OCI-LY1 (cell line): Measurements from ENCODE around the gene TMEM174.

Source experiments
- H2AFZ ChIP-seq: fragments of 200-600 bp; sonication (generic), shearing (Covaris generic); 2 replicates; pipeline ENCODE4 v1.6.0; 2014; ENCODE audit warnings: antibody characterized with exemption, mild to moderate bottlenecking, low read length
- H3F3A ChIP-seq: fragments of 200-600 bp; sonication (generic), shearing (Covaris generic); 2 replicates; pipeline ENCODE4 v1.6.0; 2014; ENCODE audit warnings: mild to moderate bottlenecking, antibody characterized with exemption, low read length, moderate library complexity; ENCODE audit not compliant: insufficient read depth
- H3K27ac ChIP-seq: fragments of 200-600 bp; sonication (generic); 2 replicates; pipeline ENCODE4 v1.5.1; 2014; ENCODE audit warnings: low read length, mixed run types, mild to moderate bottlenecking, low read depth; ENCODE audit not compliant: poor library complexity, severe bottlenecking
- H3K27me3 ChIP-seq: fragments of 200-600 bp; sonication (generic); 2 replicates; pipeline ENCODE4 v1.6.0; 2014; ENCODE audit warnings: antibody characterized with exemption, mild to moderate bottlenecking, low read length, moderate library complexity; ENCODE audit not compliant: insufficient read depth
- H3K36me3 ChIP-seq: fragments of 200-600 bp; sonication (generic); 2 replicates; pipeline ENCODE4 v1.6.1; 2014; ENCODE audit warnings: mild to moderate bottlenecking, antibody characterized with exemption, low read length, moderate library complexity, mixed read lengths; ENCODE audit not compliant: insufficient read depth
- H3K4me1 ChIP-seq: fragments of 200-600 bp; sonication (generic); 2 replicates; pipeline ENCODE4 v1.5.1; 2014; ENCODE audit warnings: mild to moderate bottlenecking, low read length, moderate library complexity; ENCODE audit not compliant: insufficient read depth, severe bottlenecking
- H3K4me2 ChIP-seq: fragments of 200-600 bp; sonication (generic), shearing (Covaris generic); 2 replicates; pipeline ENCODE4 v1.6.1; 2014; ENCODE audit warnings: low read length
- H3K4me3 ChIP-seq: fragments of 200-600 bp; sonication (generic); 2 replicates; pipeline ENCODE4 v1.5.1; 2014; ENCODE audit warnings: low read length, low read depth, mild to moderate bottlenecking, mixed read lengths; ENCODE audit not compliant: poor library complexity, severe bottlenecking
- H3K79me2 ChIP-seq: fragments of 200-600 bp; shearing (Covaris generic); 2 replicates; pipeline ENCODE4 v1.6.1; 2016; ENCODE audit warnings: mixed run types, low read length, mixed read lengths; ENCODE audit not compliant: insufficient read depth
- H3K9ac ChIP-seq: fragments of 200-600 bp; sonication (generic), shearing (Covaris generic); 2 replicates; pipeline ENCODE4 v1.6.1; 2014; ENCODE audit warnings: mild to moderate bottlenecking, low read length, mixed read lengths
- H3K9me2 ChIP-seq: fragments of 200-600 bp; sonication (generic), shearing (Covaris generic); 2 replicates; pipeline ENCODE4 v1.6.1; 2014; ENCODE audit warnings: low read depth, mild to moderate bottlenecking, low read length, mixed read lengths
- H3K9me3 ChIP-seq: fragments of 200-600 bp; shearing (Covaris generic); 2 replicates; pipeline ENCODE4 v1.6.1; 2014; ENCODE audit warnings: low read length, mixed read lengths
- H4K20me1 ChIP-seq: fragments of 200-600 bp; sonication (generic), shearing (Covaris generic); 2 replicates; pipeline ENCODE4 v1.6.0; 2016; ENCODE audit warnings: mild to moderate bottlenecking, low read length; ENCODE audit not compliant: insufficient read depth
- CTCF ChIP-seq: fragments of 200-600 bp; sonication (generic), shearing (Covaris generic); IDR thresholded peaks from 2 replicates; pipeline ENCODE4 v1.5.1; 2017; ENCODE audit warnings: mild to moderate bottlenecking, antibody characterized with exemption, low read length, moderate library complexity, mixed read lengths
- EZH2 ChIP-seq: fragments of 200-600 bp; sonication (generic), shearing (Covaris generic); IDR thresholded peaks from 2 replicates; pipeline ENCODE4 v1.8.0; 2017; ENCODE audit warnings: borderline replicate concordance, mixed run types, mild to moderate bottlenecking, antibody characterized with exemption, low read length, moderate library complexity, mixed read lengths

The TMEM174 gene

GRCh38 chr5:73139485-73139884, 33.5 kb upstream of the TMEM174 start:
- H3K9me2 ChIP-seq, result no peaks in the 10 kb centered on the region
- no peaks in the 10 kb centered on the region for H3K27me3 ChIP-seq
- H3K4me2 ChIP-seq, result no peak overlapping the region
- no peaks in the 10 kb centered on the region for H3K4me1 ChIP-seq
- no peak overlapping the region for H2AFZ ChIP-seq
- no peaks in the 10 kb centered on the region for H3K36me3 ChIP-seq
- H3K4me3 ChIP-seq, result no peak overlapping the region
- no peak overlapping the region for H3K27ac ChIP-seq
- H4K20me1 ChIP-seq, result no peaks in the 10 kb centered on the region
- no peaks in the 10 kb centered on the region for H3K9me3 ChIP-seq
- H3K9ac ChIP-seq, result no peak overlapping the region
- TF ChIP-seq CTCF, result no peak
- TF ChIP-seq EZH2, result no peak
- no peaks in the 10 kb centered on the region for H3F3A ChIP-seq
- H3K79me2 ChIP-seq, result no peaks in the 10 kb centered on the region

DNA sequence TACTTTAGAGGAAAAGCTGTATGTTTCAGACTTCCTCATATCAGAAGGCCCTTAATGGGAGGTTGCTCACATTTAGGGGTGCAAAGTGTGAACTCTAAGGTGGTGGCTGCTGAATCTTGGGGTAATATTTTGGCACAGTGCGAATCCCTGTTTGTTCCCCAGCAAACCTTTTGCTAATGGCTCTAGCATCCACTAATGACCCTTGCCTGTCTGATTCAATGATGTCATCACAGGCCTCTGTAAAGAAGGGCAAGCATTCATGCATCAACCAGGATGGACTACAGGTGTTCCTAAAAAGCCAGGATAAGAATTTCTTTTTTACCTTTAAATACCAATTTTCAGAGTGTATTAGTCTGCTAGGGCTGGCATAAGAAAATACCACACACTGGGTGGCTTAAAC, 32.2 kb upstream of the TMEM174 start:
- H3K27me3 ChIP-seq, result no peaks in the 10 kb centered on the region
- H3K79me2 ChIP-seq, result no peaks in the 10 kb centered on the region
- H3F3A ChIP-seq, result no peaks in the 10 kb centered on the region
- no peaks in the 10 kb centered on the region for H3K4me1 ChIP-seq
- no peak for TF ChIP-seq EZH2
- no peak for TF ChIP-seq CTCF
- no peak overlapping the region for H2AFZ ChIP-seq
- no peaks in the 10 kb centered on the region for H3K9me2 ChIP-seq
- no peak overlapping the region for H3K9ac ChIP-seq
- no peaks in the 10 kb centered on the region for H4K20me1 ChIP-seq
- H3K27ac ChIP-seq, result no peak overlapping the region
- H3K4me2 ChIP-seq, result no peak overlapping the region
- no peak overlapping the region for H3K4me3 ChIP-seq
- no peaks in the 10 kb centered on the region for H3K36me3 ChIP-seq
- H3K9me3 ChIP-seq, result no peaks in the 10 kb centered on the region

- Histone ChIP-seq H3K79me2 (no peaks in the 10 kb centered on the region), H3K36me3 (no peaks in the 10 kb centered on the region), H3K9me2 (no peaks in the 10 kb centered on the region), H3K9ac (no peak overlapping the region), H4K20me1 (no peaks in the 10 kb centered on the region), H3K27me3 (no peaks in the 10 kb centered on the region), H2AFZ (no peak overlapping the region), H3K27ac (no peak overlapping the region), H3K4me3 (no peak overlapping the region), H3K9me3 (no peaks in the 10 kb centered on the region), H3K4me1 (no peaks in the 10 kb centered on the region), H3F3A (no peaks in the 10 kb centered on the region), H3K4me2 (no peak overlapping the region)
- TF ChIP-seq EZH2, result no peak
- no peak for TF ChIP-seq CTCF
Measured at GRCh38 chr5:73142035-73142434, 31.0 kb upstream of the TMEM174 start.
